GM21381 (cell line): ENCODE measurements around the gene ADAMTSL2.
"Not testable (repeated sequence)": the region's sequence is repeated elsewhere in the genome, so short reads cannot be mapped to it uniquely, and the experiment has no call there.

Experiments
- ATAC-seq: cut with Tn5 transposase; IDR thresholded peaks from one replicate; pipeline ENCODE4 v1.9.1; 2021; ENCODE audit warnings: mild to moderate bottlenecking, moderate library complexity; ENCODE audit not compliant: unreplicated experiment

Gene ADAMTSL2

GRCh38 chr9:133553973-133554713, 19.6 kb downstream of the ADAMTSL2 start:
- no peak for ATAC-seq

GRCh38 chr9:133554729-133555128, 20.2 kb downstream of the ADAMTSL2 start:
- no peak for ATAC-seq

GRCh38 chr9:133556354-133556753, 21.9 kb downstream of the ADAMTSL2 start:
- no peak for ATAC-seq

DNA sequence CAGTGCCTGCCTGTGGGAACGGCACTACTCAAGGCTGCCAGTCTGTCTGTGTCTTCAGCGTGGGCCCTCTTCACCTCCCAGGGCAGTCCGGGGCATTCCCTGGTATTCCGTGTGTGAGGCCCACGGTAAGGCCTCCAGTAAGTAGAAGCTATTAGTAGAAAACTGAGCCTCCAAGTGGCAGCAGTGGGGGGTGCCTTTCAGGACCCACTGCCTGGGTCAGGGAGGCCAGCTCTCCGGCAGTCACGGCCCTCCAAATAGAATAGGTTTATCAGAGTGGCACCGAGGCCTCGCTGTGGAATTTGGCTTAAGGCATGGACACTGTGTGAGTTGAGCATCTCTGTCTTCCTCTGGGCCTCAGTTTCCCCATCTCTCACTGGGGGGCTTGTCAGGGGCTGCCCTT, 23.1 kb downstream of the ADAMTSL2 start:
- ATAC-seq, result no peak

DNA sequence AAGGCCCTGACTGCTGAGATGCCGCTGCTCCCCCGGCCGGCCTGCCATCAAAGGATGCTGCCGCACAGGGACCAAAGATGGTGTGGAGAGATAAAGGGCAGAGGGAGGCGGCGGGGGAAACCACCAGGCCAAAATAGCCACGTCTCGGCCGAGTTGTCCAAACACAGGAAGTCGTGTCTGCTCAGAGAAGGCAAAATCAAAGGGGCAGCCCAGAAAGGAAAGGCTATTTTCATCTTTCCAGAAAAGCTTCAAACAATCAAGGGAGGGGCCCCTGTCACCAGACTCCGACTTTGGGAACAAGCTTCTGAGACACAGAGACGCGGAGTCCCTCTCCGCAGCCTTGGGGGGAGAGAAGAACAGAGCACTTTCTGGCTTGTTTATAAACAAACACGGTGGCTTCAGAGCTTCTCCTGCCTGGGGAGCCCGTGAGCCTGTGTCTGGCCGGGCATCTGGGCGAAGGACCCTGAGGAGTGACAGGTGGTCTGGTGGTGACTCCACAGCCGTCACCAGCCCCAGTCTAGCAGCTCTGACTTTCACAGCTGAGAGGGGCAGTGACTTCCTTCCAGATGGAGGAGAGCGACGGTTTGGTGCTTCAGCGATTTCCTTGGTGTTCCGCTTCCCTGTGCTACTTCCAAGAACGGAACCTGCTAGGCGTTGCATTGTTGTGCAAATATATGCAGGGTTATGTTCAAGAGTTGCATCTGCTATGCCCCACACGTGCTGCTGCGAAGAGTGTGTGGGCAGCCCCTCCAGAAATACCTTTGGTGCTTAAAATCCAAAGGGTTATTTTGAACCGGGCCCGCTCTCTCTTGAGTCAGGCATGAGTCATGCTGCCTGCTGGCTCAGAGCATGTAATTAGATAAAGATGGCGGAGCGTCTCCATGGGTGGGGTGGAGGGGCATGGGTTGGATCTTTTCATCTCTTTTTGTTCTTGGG, 24.0 kb downstream of the ADAMTSL2 start:
- ATAC-seq, result peak; percentile 62

- no peak for ATAC-seq
Measured at GRCh38 chr9:133560311-133560710, 25.8 kb downstream of the ADAMTSL2 start.

GRCh38 chr9:133560944-133561343, 26.4 kb downstream of the ADAMTSL2 start:
- ATAC-seq, result no peak

DNA sequence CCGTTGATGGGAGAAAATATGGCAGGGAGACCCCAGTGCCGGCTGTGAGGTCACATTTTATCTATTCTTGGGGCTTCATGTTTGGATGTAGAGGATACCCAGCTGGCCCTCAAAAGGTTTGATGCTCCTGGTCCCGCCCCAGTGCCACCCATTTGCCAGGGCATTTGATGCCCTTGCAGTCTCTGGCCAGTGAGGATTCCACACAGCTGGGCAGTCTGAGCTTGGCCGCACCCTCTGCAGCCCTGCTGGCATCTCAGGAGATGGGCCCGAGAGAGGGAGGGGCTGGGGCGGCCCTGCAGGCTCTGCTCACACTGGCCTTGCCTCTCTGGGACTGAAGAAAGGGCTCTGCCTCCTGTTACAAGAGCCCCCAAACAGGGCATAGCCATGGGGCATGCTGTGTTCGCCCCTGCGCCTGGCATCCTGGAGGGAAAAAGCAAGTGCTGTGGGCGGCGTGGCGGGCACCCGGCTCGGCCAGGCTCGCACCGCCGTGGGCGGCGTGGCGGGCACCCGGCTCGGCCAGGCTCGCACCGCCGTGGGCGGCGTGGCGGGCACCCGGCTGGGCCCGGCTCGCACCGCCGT, 27.6 kb downstream of the ADAMTSL2 start:
- ATAC-seq, result no peak

DNA sequence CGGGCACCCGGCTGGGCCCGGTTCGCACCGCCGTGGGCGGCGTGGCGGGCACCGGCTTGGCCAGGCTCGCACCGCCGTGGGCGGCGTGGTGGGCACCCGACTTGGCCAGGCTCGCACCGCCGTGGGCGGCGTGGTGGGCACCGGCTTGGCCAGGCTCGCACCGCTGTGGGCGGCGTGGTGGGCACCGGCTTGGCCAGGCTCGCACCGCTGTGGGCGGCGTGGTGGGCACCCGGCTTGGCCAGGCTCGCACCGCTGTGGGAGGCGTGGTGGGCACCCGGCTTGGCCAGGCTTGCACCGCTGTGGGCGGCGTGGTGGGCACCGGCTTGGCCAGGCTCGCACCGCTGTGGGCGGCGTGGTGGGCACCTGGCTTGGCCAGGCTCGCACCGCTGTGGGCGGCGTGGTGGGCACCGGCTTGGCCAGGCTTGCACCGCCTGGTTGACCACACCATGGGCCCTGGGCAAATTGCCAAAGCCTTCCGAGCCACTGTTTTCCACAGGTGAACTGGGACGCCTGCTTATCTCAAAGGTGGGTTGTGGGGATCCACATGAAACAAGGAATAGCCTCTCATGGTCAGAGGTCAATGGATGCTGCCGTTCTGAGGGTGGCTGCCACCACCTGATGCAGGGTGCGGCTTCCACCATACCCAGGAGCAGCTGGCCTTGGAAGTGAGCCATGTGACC, 28.2 kb downstream of the ADAMTSL2 start:
- no peak for ATAC-seq

DNA sequence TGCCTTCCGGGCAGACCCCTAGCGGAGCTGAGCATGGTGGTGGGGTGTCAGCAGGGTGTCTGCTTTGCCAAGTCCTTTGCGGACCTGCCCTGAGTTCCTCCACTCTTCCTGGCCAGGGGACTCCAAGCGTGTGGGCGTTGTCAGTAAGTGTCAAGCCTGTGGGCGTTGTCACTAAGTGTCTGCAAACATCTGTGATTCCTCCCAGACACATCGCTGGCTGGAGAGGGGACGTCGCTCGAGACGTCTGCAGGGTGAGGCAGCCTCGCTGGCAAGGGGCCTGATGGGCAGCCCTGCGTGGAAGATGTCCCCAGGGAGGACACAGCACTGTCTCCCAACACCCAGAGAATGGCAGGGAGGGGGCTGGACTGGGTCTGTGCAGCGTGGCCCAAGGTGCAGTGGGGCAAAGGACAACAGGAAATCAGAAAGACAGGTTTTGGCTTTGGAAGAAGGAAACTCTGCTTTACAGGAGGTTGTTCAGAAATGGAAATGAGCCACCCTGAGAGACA, 28.8 kb downstream of the ADAMTSL2 start:
- no peak for ATAC-seq

- ATAC-seq, result not testable (repeated sequence)
Measured at GRCh38 chr9:133563814-133564213, 29.3 kb downstream of the ADAMTSL2 start.

- ATAC-seq, result no peak
Measured at GRCh38 chr9:133564451-133565116, 30.1 kb downstream of the ADAMTSL2 start.

DNA sequence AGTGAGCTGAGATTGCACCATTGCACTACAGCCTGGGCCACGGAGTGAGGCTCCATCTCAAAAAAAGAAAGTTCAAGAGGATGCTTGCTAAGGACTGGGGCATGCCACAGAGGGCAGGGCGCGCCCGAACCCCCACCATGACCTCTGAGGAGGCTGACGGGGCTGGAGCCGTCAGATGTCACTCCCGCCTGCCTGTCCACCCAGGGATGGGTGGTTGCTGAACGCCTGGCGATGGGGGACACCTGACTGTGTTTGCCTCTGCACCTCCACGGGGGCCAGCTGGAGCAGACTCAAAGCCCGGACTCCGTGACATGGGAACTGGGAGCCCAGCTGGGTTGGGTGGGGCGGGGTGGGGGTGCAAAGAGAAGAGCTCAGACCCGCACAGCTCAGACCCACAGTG, 31.9 kb downstream of the ADAMTSL2 start:
- ATAC-seq, result no peak

DNA sequence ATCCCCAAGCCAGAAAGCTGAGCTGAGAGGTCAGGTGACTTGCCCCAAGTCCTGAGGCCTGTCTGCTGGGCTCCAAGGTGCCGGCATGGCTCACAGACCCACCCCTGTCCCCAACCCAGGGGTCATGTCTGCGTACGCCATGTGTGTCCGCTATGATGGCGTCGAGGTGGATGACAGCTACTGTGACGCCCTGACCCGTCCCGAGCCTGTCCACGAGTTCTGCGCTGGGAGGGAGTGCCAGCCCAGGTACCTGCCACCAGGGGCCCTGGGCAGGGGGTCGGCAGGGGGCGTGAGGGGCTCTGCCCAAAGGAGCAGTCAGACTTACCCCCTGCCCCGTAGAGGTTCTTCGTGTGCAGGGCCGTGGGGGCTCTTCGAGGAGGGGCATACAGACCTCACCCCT, 32.3 kb downstream of the ADAMTSL2 start:
- no peak for ATAC-seq

- no peak for ATAC-seq
Measured at GRCh38 chr9:133568186-133568585, 33.7 kb downstream of the ADAMTSL2 start.

DNA sequence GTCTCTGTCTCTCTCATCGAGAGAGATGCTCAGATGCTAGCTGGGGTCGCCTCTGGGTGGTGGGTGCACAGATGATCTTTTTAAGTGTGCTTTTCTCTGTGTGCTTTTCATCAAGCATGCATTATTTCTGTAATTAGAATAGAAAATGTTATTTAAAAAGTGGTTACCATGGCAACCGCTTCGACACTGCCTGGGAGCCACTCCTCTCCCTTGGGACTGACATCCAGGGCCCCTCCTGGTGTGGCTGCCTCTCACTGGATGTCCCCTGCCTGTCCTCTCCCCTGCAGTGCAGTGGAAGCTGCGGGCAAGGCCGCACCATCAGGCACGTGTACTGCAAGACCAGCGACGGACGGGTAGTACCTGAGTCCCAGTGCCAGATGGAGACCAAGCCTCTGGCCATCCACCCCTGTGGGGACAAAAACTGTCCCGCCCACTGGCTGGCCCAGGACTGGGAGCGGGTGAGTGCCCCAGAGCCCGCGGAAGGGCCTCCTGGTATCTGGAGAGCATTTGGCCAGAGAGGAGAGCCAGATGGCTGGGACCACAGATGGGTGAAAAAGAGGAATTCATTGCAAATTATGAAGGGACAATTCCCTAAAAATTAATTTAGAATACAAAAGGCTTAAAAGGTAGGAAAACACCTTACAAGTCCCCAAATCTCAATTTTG, 34.7 kb downstream of the ADAMTSL2 start:
- no peak for ATAC-seq

DNA sequence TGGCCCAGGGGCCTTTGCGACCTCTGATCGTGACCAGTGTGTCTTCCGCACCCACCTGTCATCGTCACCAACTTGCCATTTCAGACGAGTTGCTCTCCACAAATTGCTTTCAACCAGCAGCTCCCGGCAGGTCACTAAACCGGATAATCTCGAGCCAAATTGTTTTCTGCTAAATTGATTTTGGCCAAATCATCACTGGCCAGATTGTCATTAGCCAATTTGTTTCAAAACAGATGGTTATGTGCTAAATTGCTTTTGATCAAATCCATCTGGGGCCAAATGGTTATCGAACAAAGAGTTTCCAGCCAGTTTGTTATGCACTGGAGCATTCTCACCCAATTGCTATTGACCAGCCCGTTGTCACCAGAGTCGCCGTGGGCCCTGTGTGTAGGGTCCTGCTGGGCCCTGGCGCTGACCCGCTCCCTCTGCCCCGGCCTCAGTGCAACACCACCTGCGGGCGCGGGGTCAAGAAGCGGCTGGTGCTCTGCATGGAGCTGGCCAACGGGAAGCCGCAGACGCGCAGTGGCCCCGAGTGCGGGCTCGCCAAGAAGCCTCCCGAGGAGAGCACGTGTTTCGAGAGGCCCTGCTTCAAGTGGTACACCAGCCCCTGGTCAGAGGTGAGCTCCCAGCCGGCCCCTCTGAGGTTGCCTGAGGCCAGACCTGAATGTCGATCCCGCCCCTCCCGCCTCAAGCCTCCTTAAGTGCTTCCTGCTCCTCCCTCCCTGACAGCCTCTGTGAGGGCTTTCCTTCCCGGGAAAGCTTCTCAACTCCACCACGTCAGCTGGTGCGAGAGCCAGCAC, 35.6 kb downstream of the ADAMTSL2 start:
- no peak for ATAC-seq

- no peak for ATAC-seq
Measured at GRCh38 chr9:133570691-133571080, 36.2 kb downstream of the ADAMTSL2 start.

- no peak for ATAC-seq
Measured at GRCh38 chr9:133571391-133571890, 36.9 kb downstream of the ADAMTSL2 start.
